ENCODE data around the gene TMEM121. TPM values are rescaled to one million over a fixed set of nuclear protein-coding genes. Genes with fewer than 3 reads are reported as not detected.
"Not testable (repeated sequence)": the region's sequence is repeated elsewhere in the genome, so short reads cannot be mapped to it uniquely, and the experiment has no call there.

TMEM121 gene
- total RNA-seq, 2 donors from 2014 or later: 1.8 to 4.2 TPM

GRCh38 chr14:105547741-105548169, 21.4 kb downstream of the TMEM121 start:
- Mint-ChIP-seq H3K27me3 (peaks cover 0 to 11% of the 10 kb centered on the region in 2 donors), H3K9me3 (no peaks in the 10 kb centered on the region), H3K4me1 (ENCODE audit: low read depth in 2 of 2) (no peaks in the 10 kb centered on the region), H3K36me3 (no peaks in the 10 kb centered on the region), H3K4me3 (no peak overlapping the region), H3K27ac (no peak overlapping the region)
- ATAC-seq: no peak
- no peak for DNase-seq (ENCODE audit: low spot score)

GRCh38 chr14:105549481-105549880, 23.1 kb downstream of the TMEM121 start:
- Mint-ChIP-seq H3K4me3 (no peak overlapping the region), H3K36me3 (no peaks in the 10 kb centered on the region), H3K27me3 (peaks cover 0 to 8% of the 10 kb centered on the region in 2 donors), H3K4me1 (ENCODE audit: low read depth in 2 of 2) (no peaks in the 10 kb centered on the region), H3K27ac (no peak overlapping the region), H3K9me3 (no peaks in the 10 kb centered on the region)
- ATAC-seq (no peak), DNase-seq (ENCODE audit: low spot score) (no peak)

GRCh38 chr14:105554022-105554421, 27.6 kb downstream of the TMEM121 start:
- no peaks in the 10 kb centered on the region for H3K4me1 Mint-ChIP-seq (ENCODE audit: low read depth in 2 of 2)
- H3K36me3 Mint-ChIP-seq: no peaks in the 10 kb centered on the region
- no peak overlapping the region for H3K4me3 Mint-ChIP-seq
- ATAC-seq (no peak), DNase-seq (ENCODE audit: low spot score) (no peak)
- no peaks in the 10 kb centered on the region for H3K9me3 Mint-ChIP-seq
- no peak overlapping the region for H3K27ac Mint-ChIP-seq
- peaks cover 0 to 10% of the 10 kb centered on the region in 2 donors for H3K27me3 Mint-ChIP-seq

- DNase-seq (ENCODE audit: low spot score): no peak
- H3K4me1 Mint-ChIP-seq (ENCODE audit: low read depth in 2 of 2): no peaks in the 10 kb centered on the region
- no peak for ATAC-seq
- no peak overlapping the region for H3K27ac Mint-ChIP-seq
- no peaks in the 10 kb centered on the region for H3K9me3 Mint-ChIP-seq
- peaks cover 0 to 9% of the 10 kb centered on the region in 2 donors for H3K27me3 Mint-ChIP-seq
- H3K4me3 Mint-ChIP-seq: no peak overlapping the region
- H3K36me3 Mint-ChIP-seq: no peaks in the 10 kb centered on the region
These were observed 28.1 kb downstream of the TMEM121 start for GRCh38 chr14:105554523-105554922.

GRCh38 chr14:105557671-105558070, 31.3 kb downstream of the TMEM121 start:
- H3K4me1 Mint-ChIP-seq (ENCODE audit: low read depth in 2 of 2); H3K4me3 Mint-ChIP-seq; H3K27me3 Mint-ChIP-seq; H3K36me3 Mint-ChIP-seq; ATAC-seq; H3K27ac Mint-ChIP-seq; H3K9me3 Mint-ChIP-seq; DNase-seq (ENCODE audit: low spot score): not testable (repeated sequence)

GRCh38 chr14:105558449-105559154, 32.2 kb downstream of the TMEM121 start:
- peak in 1 of 2 donors; percentile 50 for ATAC-seq
- H3K4me1 Mint-ChIP-seq (ENCODE audit: low read depth in 2 of 2): peaks cover 10 to 11% of the 10 kb centered on the region in 2 donors
- not testable (repeated sequence) for H3K36me3 Mint-ChIP-seq

GRCh38 chr14:105559384-105560047, 33.1 kb downstream of the TMEM121 start:
- H3K27me3 Mint-ChIP-seq, H3K4me3 Mint-ChIP-seq, H3K9me3 Mint-ChIP-seq, H3K27ac Mint-ChIP-seq, H3K36me3 Mint-ChIP-seq: not testable (repeated sequence)
- ATAC-seq: peak; percentile 70 to 77
- H3K4me1 Mint-ChIP-seq (ENCODE audit: low read depth in 2 of 2): peaks cover 10 to 11% of the 10 kb centered on the region in 2 donors
- DNase-seq (ENCODE audit: low spot score): peak; percentile 25

More at GRCh38 chr14:105558449-105559154, 32.2 kb downstream of the TMEM121 start:
- H3K4me3 Mint-ChIP-seq, H3K27me3 Mint-ChIP-seq, H3K27ac Mint-ChIP-seq, H3K9me3 Mint-ChIP-seq: not testable (repeated sequence)
- peak; percentile 25 for DNase-seq (ENCODE audit: low spot score)

GRCh38 chr14:105560048-105560669, 33.8 kb downstream of the TMEM121 start:
- not testable (repeated sequence) for H3K36me3 Mint-ChIP-seq; H3K9me3 Mint-ChIP-seq; H3K4me3 Mint-ChIP-seq; DNase-seq (ENCODE audit: low spot score); H3K27me3 Mint-ChIP-seq; H3K27ac Mint-ChIP-seq
- peak in 1 of 2 donors; percentile 45 for ATAC-seq
- H3K4me1 Mint-ChIP-seq (ENCODE audit: low read depth in 2 of 2): peaks cover 12 to 13% of the 10 kb centered on the region in 2 donors

GRCh38 chr14:105561345-105561744, 35.0 kb downstream of the TMEM121 start:
- ATAC-seq, H3K27me3 Mint-ChIP-seq, H3K4me3 Mint-ChIP-seq, H3K27ac Mint-ChIP-seq, H3K36me3 Mint-ChIP-seq, H3K9me3 Mint-ChIP-seq: not testable (repeated sequence)
- peak; percentile 18 for DNase-seq (ENCODE audit: low spot score)
- peaks cover 15 to 16% of the 10 kb centered on the region in 2 donors for H3K4me1 Mint-ChIP-seq (ENCODE audit: low read depth in 2 of 2)

- Mint-ChIP-seq H3K36me3 (no peaks in the 10 kb centered on the region), H3K9me3 (peaks cover 4% of the 10 kb centered on the region), H3K27ac (peak overlapping the region in 1 of 2 donors; percentile 52), H3K4me3 (no peak overlapping the region), H3K4me1 (ENCODE audit: low read depth in 2 of 2) (peaks cover 15 to 16% of the 10 kb centered on the region in 2 donors), H3K27me3 (no peaks in the 10 kb centered on the region)
- DNase-seq (ENCODE audit: low spot score) (no peak), ATAC-seq (no peak)
These were observed 36.4 kb downstream of the TMEM121 start for GRCh38 chr14:105562713-105563346.

- no peaks in the 10 kb centered on the region for H3K36me3 Mint-ChIP-seq
- H3K27me3 Mint-ChIP-seq: no peaks in the 10 kb centered on the region
- H3K4me3 Mint-ChIP-seq: no peak overlapping the region
- ATAC-seq: no peak
- H3K9me3 Mint-ChIP-seq: peaks cover 7% of the 10 kb centered on the region
- DNase-seq (ENCODE audit: low spot score): peak; percentile 35
- H3K4me1 Mint-ChIP-seq (ENCODE audit: low read depth in 2 of 2): peaks cover 15 to 16% of the 10 kb centered on the region in 2 donors
- peak overlapping the region in 1 of 2 donors; percentile 52 for H3K27ac Mint-ChIP-seq
These were observed 37.0 kb downstream of the TMEM121 start for GRCh38 chr14:105563347-105563737.

GRCh38 chr14:105564536-105564935, 38.2 kb downstream of the TMEM121 start:
- not testable (repeated sequence) for H3K27ac Mint-ChIP-seq, H3K4me3 Mint-ChIP-seq, ATAC-seq, H3K27me3 Mint-ChIP-seq, H3K9me3 Mint-ChIP-seq, H3K36me3 Mint-ChIP-seq
- H3K4me1 Mint-ChIP-seq (ENCODE audit: low read depth in 2 of 2): peaks cover 18 to 20% of the 10 kb centered on the region in 2 donors
- peak; percentile 47 for DNase-seq (ENCODE audit: low spot score)

GRCh38 chr14:105565185-105565919, 39.0 kb downstream of the TMEM121 start:
- not testable (repeated sequence) for H3K27ac Mint-ChIP-seq, H3K27me3 Mint-ChIP-seq
- H3K4me1 Mint-ChIP-seq (ENCODE audit: low read depth in 2 of 2): peaks cover 18 to 20% of the 10 kb centered on the region in 2 donors

More at GRCh38 chr14:105565185-105565919, 39.0 kb downstream of the TMEM121 start:
- not testable (repeated sequence) for H3K36me3 Mint-ChIP-seq, H3K4me3 Mint-ChIP-seq, H3K9me3 Mint-ChIP-seq
- peak in 1 of 2 donors; percentile 11 for ATAC-seq
- DNase-seq (ENCODE audit: low spot score): peak; percentile 56

All from natural killer cell treated with Interleukin-12 subunit alpha and Interleukin-12 subunit beta and Interleukin-15 and Interleukin-18, amount 100 ng/mL, for 72 hours (primary cell).